HG03064 (cell line): Measurements from ENCODE around the gene MED27.

ENCODE experiments used
- ATAC-seq: cut with Tn5 transposase; IDR thresholded peaks from one replicate; pipeline ENCODE4 v1.9.1; 2021; ENCODE audit warnings: low read depth; ENCODE audit not compliant: unreplicated experiment

MED27 gene

GRCh38 chr9:131824953-131825495 lies 254.6 kb downstream of the MED27 start:
- ATAC-seq: no peak

GRCh38 chr9:131824155-131824594 lies 255.5 kb downstream of the MED27 start:
- ATAC-seq: no peak

GRCh38 chr9:131823701-131824146 lies 255.9 kb downstream of the MED27 start:
- ATAC-seq: no peak

- ATAC-seq: no peak
Observed at GRCh38 chr9:131818089-131818488, 261.6 kb downstream of the MED27 start.

- ATAC-seq: no peak
Observed at GRCh38 chr9:131817627-131818026, 262.0 kb downstream of the MED27 start.

GRCh38 chr9:131817073-131817472 lies 262.6 kb downstream of the MED27 start:
- no peak for ATAC-seq

- ATAC-seq: no peak
Observed at GRCh38 chr9:131815970-131816873, 263.4 kb downstream of the MED27 start.

GRCh38 chr9:131814707-131815106 lies 265.0 kb downstream of the MED27 start:
- ATAC-seq: no peak

GRCh38 chr9:131813116-131813515 lies 266.6 kb downstream of the MED27 start:
- ATAC-seq: no peak

- no peak for ATAC-seq
Observed at GRCh38 chr9:131812116-131812790, 267.4 kb downstream of the MED27 start.

GRCh38 chr9:131811405-131811804 lies 268.3 kb downstream of the MED27 start:
- no peak for ATAC-seq

GRCh38 chr9:131810351-131811170 lies 269.1 kb downstream of the MED27 start:
- ATAC-seq: no peak
